Dermis microvascular lymphatic vessel endothelial cell (primary cell): Measurements from ENCODE around the gene IMMP2L. TPM values are rescaled to one million over a fixed set of nuclear protein-coding genes. Genes with fewer than 3 reads are reported as not detected.
A peak's percentile ranks its signal among the peaks of the same experiment; 100 is the strongest.

Source experiments
- DNase-seq, 2 donors: peaks; one replicate each; pipeline versions ENCODE4 v3.0.0 to v3.0.0-alpha.2; 2010; ENCODE audit warnings: low read depth in 2 of 2
- total RNA-seq: library from RNA; depleted of rRNA; stranded (reverse); fragments of >200 nt; gene quantifications from 2 replicates; pipeline ENCODE4 v1.2.1, GENCODE V29; 2014

Gene IMMP2L
- total RNA-seq, 1 donor from 2014 or later: 6.0 TPM

- no peak for DNase-seq
These were observed 685.3 kb downstream of the IMMP2L start for GRCh38 chr7:110877016-110877415.

GRCh38 chr7:110875346-110875745, 686.9 kb downstream of the IMMP2L start:
- no peak for DNase-seq

- DNase-seq: no peak
These were observed 690.4 kb downstream of the IMMP2L start for GRCh38 chr7:110871856-110872255.

GRCh38 chr7:110870926-110871325, 691.4 kb downstream of the IMMP2L start:
- no peak for DNase-seq

- no peak for DNase-seq
These were observed 693.8 kb downstream of the IMMP2L start for GRCh38 chr7:110868458-110868857.

- no peak for DNase-seq
These were observed 694.5 kb downstream of the IMMP2L start for GRCh38 chr7:110867771-110868170.

- no peak for DNase-seq
These were observed 699.0 kb downstream of the IMMP2L start for GRCh38 chr7:110863258-110863657.

- no peak for DNase-seq
These were observed 701.1 kb downstream of the IMMP2L start for GRCh38 chr7:110861163-110861562.

GRCh38 chr7:110857106-110857505, 705.2 kb downstream of the IMMP2L start:
- DNase-seq: no peak

GRCh38 chr7:110856704-110857103, 705.6 kb downstream of the IMMP2L start:
- DNase-seq: no peak

- DNase-seq: no peak
These were observed 707.6 kb downstream of the IMMP2L start for GRCh38 chr7:110854651-110855050.

- DNase-seq: no peak
These were observed 708.1 kb downstream of the IMMP2L start for GRCh38 chr7:110854166-110854565.

- DNase-seq: no peak
These were observed 709.0 kb downstream of the IMMP2L start for GRCh38 chr7:110853263-110853662.

GRCh38 chr7:110852156-110852940, 709.9 kb downstream of the IMMP2L start:
- DNase-seq: no peak

GRCh38 chr7:110850224-110850623, 712.1 kb downstream of the IMMP2L start:
- no peak for DNase-seq

- DNase-seq: no peak
These were observed 719.5 kb downstream of the IMMP2L start for GRCh38 chr7:110842796-110843195.

GRCh38 chr7:110841840-110842545, 720.3 kb downstream of the IMMP2L start:
- no peak for DNase-seq

- peak; percentile 1 to 9 for DNase-seq
These were observed 722.4 kb downstream of the IMMP2L start for GRCh38 chr7:110839866-110840265.

GRCh38 chr7:110835849-110836248, 726.4 kb downstream of the IMMP2L start:
- DNase-seq: no peak

GRCh38 chr7:110835218-110835617, 727.1 kb downstream of the IMMP2L start:
- no peak for DNase-seq

- DNase-seq: no peak
These were observed 730.9 kb downstream of the IMMP2L start for GRCh38 chr7:110831419-110831818.

- no peak for DNase-seq
These were observed 731.5 kb downstream of the IMMP2L start for GRCh38 chr7:110830778-110831177.

GRCh38 chr7:110827936-110828335, 734.4 kb downstream of the IMMP2L start:
- DNase-seq: no peak
